Right lobe of liver (tissue), 4 donors: ENCODE data around the gene G2E3.

Experiments used
- CTCF ChIP-seq, 4 donors: fragments of 200-600 bp in 3 of 4; fragments of 450-650 bp in 1 of 4; IDR thresholded peaks; one replicate each; pipeline versions ENCODE4 v1.5.1 to v1.8.0; 2016 to 2022; ENCODE audit warnings: antibody characterized with exemption in 4 of 4, mild to moderate bottlenecking in 2 of 4
- POLR2A ChIP-seq: fragments of 450-650 bp; IDR thresholded peaks from one replicate; pipeline ENCODE4 v1.6.1; 2017; ENCODE audit warnings: antibody characterized with exemption, mild to moderate bottlenecking
- donor health status: DM: no; HTN: no; CAD: no.
- donor health status: DM: no; HTN: no; CAD: no.
- donor health status: DM: no; HTN: yes; CAD: no.

- no peak for TF ChIP-seq POLR2A
- TF ChIP-seq CTCF (IDR thresholded peaks at IDR 0.05) = no peak
These were observed 89.5 kb downstream of the G2E3 start for GRCh38 chr14:30648471-30648870.
